HG03064 (cell line): ENCODE results near the gene D2HGDH.
"Not testable (repeated sequence)": the region's sequence is repeated elsewhere in the genome, so short reads cannot be mapped to it uniquely, and the experiment has no call there.

Experiments used
- ATAC-seq: cut with Tn5 transposase; IDR thresholded peaks from one replicate; pipeline ENCODE4 v1.9.1; 2021; ENCODE audit warnings: low read depth; ENCODE audit not compliant: unreplicated experiment

D2HGDH gene

GRCh38 chr2:241803387-241804325, 69.2 kb downstream of the D2HGDH start:
- no peak for ATAC-seq

- no peak for ATAC-seq
Observed at GRCh38 chr2:241804326-241805229, 70.1 kb downstream of the D2HGDH start.

- not testable (repeated sequence) for ATAC-seq
Observed at GRCh38 chr2:241806217-241806616, 71.8 kb downstream of the D2HGDH start.

GRCh38 chr2:241808051-241808720, 73.8 kb downstream of the D2HGDH start:
- ATAC-seq, result no peak

GRCh38 chr2:241808721-241809382, 74.4 kb downstream of the D2HGDH start, which contains the start of gene NEU4:
Gene NEU4 (plus strand): TSS chr2:241809193. CDS start chr2:241814485, 5,292 bp downstream.
- no peak for ATAC-seq

GRCh38 chr2:241809383-241810306, 75.2 kb downstream of the D2HGDH start:
- no peak for ATAC-seq

GRCh38 chr2:241810307-241811200, 76.1 kb downstream of the D2HGDH start:
- no peak for ATAC-seq

- no peak for ATAC-seq
Observed at GRCh38 chr2:241811201-241811951, 76.9 kb downstream of the D2HGDH start.

GRCh38 chr2:241811952-241812729, 77.7 kb downstream of the D2HGDH start:
- no peak for ATAC-seq

GRCh38 chr2:241812730-241813643, 78.6 kb downstream of the D2HGDH start:
- no peak for ATAC-seq

GRCh38 chr2:241813644-241814392, 79.4 kb downstream of the D2HGDH start:
- no peak for ATAC-seq

GRCh38 chr2:241814393-241814642, 79.9 kb downstream of the D2HGDH start:
- no peak for ATAC-seq

- ATAC-seq, result no peak
Observed at GRCh38 chr2:241814643-241815476, 80.4 kb downstream of the D2HGDH start.
